Stomach (tissue), 4 donors: ENCODE data around the gene DNAL4.

Source experiments
- CTCF ChIP-seq, 7 experiments: fragments of 450-650 bp in 4 of 7; fragments of 200-600 bp in 3 of 7; sonication (generic) in 3 of 7; IDR thresholded peaks; one replicate each; pipeline ENCODE4 v1.5.1; 2016 to 2019; ENCODE audit warnings: antibody characterized with exemption in 7 of 7, control low read depth in 2 of 7, mild to moderate bottlenecking in 1 of 7
- POLR2A ChIP-seq, 4 donors: fragments of 450-650 bp; IDR thresholded peaks; one replicate each; pipeline ENCODE4 v1.6.1; 2016; ENCODE audit warnings: antibody characterized with exemption in 4 of 4, control low read depth in 2 of 4, mild to moderate bottlenecking in 1 of 4, moderate library complexity in 1 of 4
- POLR2AphosphoS5 ChIP-seq, 3 donors: sonication (generic); formaldehyde crosslinking; IDR thresholded peaks; one replicate each; pipeline ENCODE4 v1.6.1; 2016; ENCODE audit warnings: antibody characterized with exemption in 3 of 3

GRCh38 chr22:38788021-38788816 is 5.7 kb downstream of the DNAL4 start:
- TF ChIP-seq CTCF (IDR thresholded peaks at IDR 0.05) (no peak), POLR2AphosphoS5 (IDR thresholded peaks at IDR 0.05) (peak in 2 of 3 donors; percentile 37 to 84), POLR2A (IDR thresholded peaks at IDR 0.05) (no peak)
